GM18508 (cell line): ENCODE measurements around the gene COMMD10.

ENCODE experiments used
- ATAC-seq: cut with Tn5 transposase; IDR thresholded peaks from one replicate; pipeline ENCODE4 v1.9.1; 2021; ENCODE audit warnings: moderate number of reproducible peaks; ENCODE audit not compliant: insufficient read depth, unreplicated experiment

Gene COMMD10

GRCh38 chr5:116178925-116179324, 94.1 kb downstream of the COMMD10 start:
- no peak for ATAC-seq

DNA sequence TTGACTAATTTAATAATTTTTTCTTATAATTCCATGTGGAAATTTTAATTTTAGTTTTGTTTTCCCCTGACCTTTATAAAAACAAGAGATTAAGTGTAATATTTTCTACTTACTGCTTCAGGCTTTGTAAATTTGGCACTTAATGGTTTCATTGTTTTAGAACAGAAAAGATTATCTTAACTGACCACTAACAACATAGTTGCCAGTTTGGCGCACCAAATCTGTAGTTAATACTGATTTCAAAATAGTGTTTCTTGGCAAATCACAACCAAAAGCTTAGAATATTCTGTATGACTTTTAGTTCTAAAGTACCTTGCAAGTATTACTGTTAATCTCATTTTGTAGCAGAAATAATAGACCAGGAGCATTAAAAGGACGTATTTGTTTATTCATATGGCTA, 124.3 kb downstream of the COMMD10 start:
- no peak for ATAC-seq

DNA sequence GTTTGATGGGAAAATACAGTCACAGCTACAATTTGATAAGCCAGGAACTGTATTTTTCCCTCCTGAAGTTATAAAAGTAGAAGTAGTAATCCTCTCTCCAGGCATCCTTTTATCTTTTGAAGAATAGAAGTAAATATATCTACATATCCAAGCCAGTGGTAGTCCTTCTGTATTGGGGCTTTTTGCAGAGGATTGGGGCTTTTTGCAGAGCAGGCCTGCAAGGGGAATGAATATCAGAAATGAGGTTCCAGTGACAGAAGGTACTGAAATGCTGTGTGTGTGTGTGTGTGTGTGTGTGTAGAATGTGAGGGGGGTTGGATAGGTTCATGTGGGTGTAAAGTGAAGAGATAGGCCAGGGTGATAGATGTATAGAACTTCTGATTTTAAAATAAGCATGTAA, 127.4 kb downstream of the COMMD10 start:
- no peak for ATAC-seq

DNA sequence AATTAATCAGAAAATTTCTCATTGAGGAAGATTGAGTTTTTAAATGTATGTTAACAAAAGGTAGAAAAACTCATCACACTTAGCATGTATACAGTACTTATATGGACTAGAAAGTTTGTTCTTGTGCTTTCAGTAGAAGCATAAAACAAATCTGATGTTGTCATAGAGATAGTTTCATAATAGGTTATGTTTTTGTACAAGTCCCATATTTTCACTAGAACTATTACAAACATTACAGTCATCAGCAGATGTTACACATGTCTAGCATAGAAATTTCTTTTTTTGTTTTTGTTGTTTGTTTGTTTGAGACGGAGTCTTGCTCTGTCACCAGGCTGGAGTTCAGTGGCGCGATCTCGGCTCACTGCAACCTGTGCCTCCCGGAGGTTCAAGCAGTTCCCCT, 131.4 kb downstream of the COMMD10 start:
- ATAC-seq, result no peak

DNA sequence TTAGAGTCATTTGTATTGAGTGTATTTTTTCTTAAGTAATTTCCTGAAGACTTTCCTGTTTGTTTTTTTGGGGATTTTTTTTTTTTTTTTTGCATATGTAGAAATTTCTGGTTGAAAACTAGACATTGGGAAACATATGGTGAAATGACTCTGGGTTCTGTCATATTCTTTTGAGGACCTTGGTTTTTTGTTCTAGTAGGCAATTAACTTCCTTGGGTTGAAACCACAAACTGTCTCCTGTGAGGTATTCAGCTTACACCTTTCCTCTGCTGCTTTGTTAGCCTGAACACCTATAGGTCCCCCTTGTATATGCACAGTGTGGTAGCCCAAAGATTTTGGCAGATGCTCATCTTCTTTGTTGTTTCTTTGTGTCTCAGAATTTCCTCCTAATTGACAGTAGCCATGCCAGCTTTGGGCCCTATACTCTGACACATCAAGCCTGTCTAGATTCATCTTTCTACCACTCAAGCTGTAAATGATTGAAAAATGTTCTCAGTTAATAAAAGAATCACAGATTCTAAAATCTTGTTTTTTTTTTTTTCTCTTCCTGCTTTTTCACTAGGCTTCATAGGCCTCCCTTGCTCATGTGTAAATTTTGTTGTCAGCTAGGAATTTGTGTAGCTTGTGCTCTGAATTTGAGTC, 140.6 kb downstream of the COMMD10 start:
- ATAC-seq, result no peak

DNA sequence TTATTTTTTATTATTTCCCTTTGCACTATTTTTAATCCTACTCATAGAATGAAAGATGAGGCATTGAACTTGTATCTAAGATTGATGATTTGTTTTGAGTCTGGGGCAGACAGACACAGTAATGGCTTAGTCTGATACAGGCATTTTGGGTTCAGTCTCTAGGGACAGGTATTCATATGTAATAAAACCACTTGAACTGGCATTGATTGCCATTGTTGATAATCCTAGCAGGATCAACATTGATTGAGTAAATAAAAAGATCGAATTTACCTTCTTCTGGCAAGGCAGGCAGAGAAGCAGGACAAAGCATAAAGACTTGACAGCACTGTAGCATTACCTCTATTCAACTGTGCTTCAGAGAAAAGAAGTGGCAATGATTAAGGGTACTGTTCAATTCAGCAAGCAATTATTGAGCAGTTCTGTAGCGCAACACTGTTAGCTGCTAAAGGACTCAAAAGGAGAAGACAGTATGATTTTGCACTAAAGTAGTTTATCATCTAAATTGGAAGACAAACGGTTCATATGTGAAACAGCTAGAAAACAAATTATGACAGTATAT, 144.4 kb downstream of the COMMD10 start:
- no peak for ATAC-seq

DNA sequence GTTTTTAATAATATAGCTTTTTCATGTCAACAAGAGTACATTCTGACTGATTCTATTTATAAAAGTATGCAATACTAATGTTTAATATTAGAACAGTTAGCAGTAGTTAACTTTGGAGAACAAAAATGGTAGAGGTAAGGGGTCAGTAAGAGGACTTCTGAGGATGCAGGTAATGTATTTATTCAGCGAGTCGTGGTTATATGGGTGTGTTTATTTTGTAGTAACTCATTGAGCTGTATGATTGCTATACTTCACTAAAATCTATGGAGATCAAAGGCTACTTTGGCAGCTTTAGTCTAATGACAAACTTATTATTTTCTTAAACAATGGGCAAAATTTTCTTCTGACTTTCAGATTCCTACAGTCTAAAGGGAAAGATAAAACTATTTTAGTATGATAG, 146.5 kb downstream of the COMMD10 start:
- no peak for ATAC-seq

GRCh38 chr5:116234681-116235080, 149.9 kb downstream of the COMMD10 start:
- no peak for ATAC-seq

- no peak for ATAC-seq
Measured at GRCh38 chr5:116237917-116238500, 153.2 kb downstream of the COMMD10 start.

DNA sequence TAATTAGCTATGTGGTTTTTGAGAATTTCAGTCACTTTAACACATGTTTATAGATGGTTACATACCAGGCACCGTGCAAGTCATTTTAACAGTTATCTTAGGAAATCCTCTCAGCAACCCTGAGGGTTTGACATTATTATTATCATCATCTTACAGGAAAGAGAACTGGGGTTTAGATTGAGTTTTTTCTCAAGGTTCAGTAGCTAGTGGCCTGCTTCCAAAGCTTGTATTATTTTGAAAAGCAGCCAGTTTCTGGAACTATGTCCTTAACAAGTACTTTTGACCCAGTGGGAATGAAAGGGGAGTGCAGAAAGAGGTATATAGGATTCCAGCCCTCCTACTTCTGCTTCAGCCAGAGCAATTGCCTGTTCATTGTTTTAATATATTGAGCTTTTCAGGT, 157.5 kb downstream of the COMMD10 start:
- ATAC-seq, result no peak

GRCh38 chr5:116248432-116248831, 163.6 kb downstream of the COMMD10 start:
- no peak for ATAC-seq

- ATAC-seq, result no peak
Measured at GRCh38 chr5:116249648-116250047, 164.8 kb downstream of the COMMD10 start.

DNA sequence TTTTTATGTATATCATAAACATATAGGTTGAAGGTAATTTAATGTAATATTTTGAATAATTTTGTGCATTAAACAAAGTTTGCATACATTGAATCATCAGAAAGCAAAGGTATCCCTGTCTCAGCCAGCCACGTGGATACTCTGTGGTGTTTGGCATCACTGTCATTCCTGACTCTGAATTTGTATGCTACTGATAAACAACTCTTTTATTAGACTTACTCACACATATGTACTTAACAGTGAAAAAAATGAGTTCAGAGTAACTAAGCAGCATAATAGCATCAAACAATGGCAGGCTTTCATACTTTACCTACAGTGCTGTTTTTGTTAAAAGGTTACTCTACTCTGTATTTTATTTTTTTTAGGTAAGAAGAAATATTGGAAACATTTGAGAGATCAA, 171.9 kb downstream of the COMMD10 start:
- no peak for ATAC-seq

- no peak for ATAC-seq
Measured at GRCh38 chr5:116265471-116265870, 180.6 kb downstream of the COMMD10 start.

DNA sequence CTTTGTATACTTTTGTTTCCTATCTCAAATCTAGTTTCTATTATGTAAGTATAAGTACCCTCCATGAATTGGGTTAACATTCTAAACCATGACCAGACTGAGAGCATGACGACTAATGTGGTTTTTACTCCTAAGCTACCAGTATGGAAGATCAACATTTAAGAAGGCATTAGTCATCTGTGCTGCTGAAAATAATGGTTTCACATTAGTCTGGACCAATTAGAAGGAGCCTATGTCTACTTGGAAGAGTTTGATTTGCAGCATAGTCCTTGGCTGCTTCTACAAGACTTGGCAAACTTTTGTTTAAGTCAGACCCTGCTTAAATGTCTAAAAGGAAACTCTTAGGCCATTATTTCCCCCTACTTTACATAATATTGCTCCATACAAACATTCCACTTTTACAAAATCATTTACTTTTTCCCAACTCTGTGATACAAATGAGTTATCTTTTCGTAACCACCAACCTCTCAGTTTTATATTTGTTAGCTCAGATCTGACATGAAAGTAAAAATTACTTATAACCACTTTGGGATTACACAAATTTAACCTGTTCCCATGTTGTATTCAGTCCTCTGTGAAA, 186.7 kb downstream of the COMMD10 start:
- no peak for ATAC-seq

GRCh38 chr5:116272281-116272941, 187.6 kb downstream of the COMMD10 start:
- ATAC-seq, result no peak

- peak; percentile 100 for ATAC-seq
Measured at GRCh38 chr5:116273448-116274242, 188.8 kb downstream of the COMMD10 start.

DNA sequence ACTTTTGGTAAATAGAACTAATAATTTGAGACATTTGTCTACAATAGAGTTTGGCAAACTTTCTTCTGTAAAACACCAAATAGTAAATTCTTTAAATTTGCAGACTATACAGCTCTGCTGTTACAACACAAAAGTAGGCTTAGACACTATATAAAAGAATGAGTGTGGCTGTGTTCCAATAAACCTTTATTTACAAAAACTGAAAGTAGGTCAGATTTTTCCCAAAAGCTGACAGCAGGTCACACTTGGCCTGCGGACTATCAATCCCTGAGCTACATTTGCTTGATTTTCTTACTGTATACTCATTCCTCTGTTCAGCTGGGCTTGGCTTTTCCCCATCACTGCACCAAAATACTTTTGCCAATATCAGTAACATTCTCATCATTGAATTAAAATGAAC, 189.4 kb downstream of the COMMD10 start:
- ATAC-seq, result no peak

DNA sequence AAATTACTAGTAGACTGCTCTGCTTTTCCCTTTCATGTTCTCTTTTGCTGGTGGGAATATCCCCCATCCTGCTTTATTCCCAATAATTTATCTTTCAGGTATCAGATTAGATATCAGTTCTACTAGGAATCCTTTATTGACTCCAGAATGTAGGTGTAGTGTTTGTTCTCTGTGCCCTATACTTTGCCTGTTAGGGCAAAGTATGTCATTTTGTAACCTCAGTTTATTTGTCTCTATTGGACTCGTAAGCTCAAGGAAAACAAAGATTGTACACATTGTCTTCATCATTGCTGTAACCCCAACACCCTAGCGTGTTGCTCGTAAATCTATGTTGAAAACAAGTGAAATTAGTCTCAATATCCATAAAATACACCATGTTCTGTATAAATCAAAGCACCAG, 190.5 kb downstream of the COMMD10 start:
- no peak for ATAC-seq

DNA sequence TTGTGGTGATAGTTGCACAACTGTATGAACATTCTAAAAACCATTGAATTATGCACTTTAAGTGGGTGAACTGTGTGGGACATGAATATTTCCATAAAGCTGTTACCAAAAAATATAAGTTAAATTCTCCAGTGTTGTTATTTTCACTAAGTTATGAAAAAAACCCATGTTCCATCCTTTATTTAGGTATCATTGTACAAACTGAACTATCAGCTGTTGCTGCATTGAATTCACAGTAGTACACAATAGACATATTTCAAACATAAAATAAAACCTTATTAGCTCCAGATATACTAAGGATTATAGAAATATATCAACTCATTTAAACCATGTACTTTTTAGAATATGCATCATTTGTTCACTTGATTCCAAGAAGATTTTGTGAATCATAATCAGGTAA, 192.1 kb downstream of the COMMD10 start:
- ATAC-seq, result no peak
